ENCODE results near the gene PBLD. TPM values are rescaled to one million over a fixed set of nuclear protein-coding genes. Genes with fewer than 3 reads are reported as not detected.
A peak's percentile ranks its signal among the peaks of the same experiment; 100 is the strongest.

The PBLD gene
- total and polyA plus RNA-seq, 9 of the 15 experiments (the other 6 are each of a cell fraction or from before 2014, with no cell fraction given): 1.2 to 4.3 (median 2.5) TPM

DNA sequence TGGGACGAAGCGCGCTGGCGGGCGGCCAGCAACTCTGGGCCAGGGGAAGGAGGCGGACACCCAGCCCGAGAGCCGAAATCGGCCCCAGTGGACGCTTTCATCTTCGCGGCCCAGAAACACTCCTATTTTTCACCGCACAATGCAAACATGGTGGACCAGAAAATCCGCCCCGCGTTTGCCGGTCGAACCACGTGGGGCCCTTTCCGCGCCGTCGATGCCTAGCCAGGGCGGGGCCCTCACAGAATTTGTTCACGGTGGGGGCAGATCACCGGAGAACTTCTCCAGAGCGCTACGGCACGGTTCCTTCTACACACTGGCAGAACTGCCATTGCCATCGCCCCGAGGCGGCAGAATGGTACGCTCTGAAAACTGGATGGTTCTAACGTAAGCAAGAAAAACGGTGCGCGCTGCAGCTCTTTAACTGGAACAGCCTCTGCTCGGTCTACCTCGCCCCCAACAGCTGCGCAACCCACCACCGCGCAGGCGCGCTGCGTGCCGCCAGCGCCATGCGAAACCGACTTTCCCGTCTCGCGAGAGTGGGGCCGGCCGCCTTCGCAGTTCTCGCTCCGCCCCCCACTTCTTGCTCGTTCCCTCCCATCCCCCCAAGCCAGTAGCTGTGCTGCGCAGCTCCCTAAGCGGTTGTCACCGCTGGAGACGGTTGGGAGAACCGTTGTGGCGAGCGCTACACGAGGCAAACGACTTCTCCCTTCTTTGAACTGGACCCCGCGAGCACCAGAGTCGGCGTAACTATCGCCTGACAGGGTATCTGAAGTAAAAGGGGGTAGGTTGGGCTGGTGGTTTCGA is 1.1 kb downstream of the PBLD start, which contains the start of gene HNRNPH3 (continued):
- TF ChIP-seq, protein P1, sequence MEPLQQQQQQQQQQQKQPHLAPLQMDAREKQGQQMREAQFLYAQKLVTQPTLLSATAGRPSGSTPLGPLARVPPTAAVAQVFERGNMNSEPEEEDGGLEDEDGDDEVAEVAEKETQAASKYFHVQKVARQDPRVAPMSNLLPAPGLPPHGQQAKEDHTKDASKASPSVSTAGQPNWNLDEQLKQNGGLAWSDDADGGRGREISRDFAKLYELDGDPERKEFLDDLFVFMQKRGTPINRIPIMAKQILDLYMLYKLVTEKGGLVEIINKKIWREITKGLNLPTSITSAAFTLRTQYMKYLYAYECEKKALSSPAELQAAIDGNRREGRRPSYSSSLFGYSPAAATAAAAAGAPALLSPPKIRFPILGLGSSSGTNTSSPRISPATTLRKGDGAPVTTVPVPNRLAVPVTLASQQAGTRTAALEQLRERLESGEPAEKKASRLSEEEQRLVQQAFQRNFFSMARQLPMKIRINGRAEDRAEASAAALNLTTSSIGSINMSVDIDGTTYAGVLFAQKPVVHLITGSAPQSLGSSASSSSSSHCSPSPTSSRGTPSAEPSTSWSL (CRISPR knock-in tag; IDR thresholded peaks at IDR 0.05; ENCODE audit: borderline replicate concordance): 0 out of 2 replicates have a peak, but pooled peaks have one; percentile 46
- TF ChIP-seq, protein P2, sequence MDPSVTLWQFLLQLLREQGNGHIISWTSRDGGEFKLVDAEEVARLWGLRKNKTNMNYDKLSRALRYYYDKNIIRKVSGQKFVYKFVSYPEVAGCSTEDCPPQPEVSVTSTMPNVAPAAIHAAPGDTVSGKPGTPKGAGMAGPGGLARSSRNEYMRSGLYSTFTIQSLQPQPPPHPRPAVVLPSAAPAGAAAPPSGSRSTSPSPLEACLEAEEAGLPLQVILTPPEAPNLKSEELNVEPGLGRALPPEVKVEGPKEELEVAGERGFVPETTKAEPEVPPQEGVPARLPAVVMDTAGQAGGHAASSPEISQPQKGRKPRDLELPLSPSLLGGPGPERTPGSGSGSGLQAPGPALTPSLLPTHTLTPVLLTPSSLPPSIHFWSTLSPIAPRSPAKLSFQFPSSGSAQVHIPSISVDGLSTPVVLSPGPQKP (CRISPR knock-in tag; IDR thresholded peaks at IDR 0.05): no peak
- TF ChIP-seq ZNF197 (CRISPR knock-in tag; IDR thresholded peaks at IDR 0.05; ENCODE audit: low read depth) (0 out of 2 replicates have a peak, but pooled peaks have one; percentile 51), CEBPG (CRISPR knock-in tag; IDR thresholded peaks at IDR 0.05) (peak; percentile 69), CEBPG (tag; conservative IDR thresholded peaks at IDR 0.05 in 1 of 2, IDR thresholded peaks at IDR 0.05 in 1 of 2) (peak in 1 of 2 experiments; percentile 80; a peak in 2 of 4 replicates), WHSC1 (IDR thresholded peaks at IDR 0.05; ENCODE audit: low read length) (no peak), ZNF76 (CRISPR knock-in tag; IDR thresholded peaks at IDR 0.05; ENCODE audit: borderline replicate concordance) (peak; percentile 81), NELFE (IDR thresholded peaks at IDR 0.05; ENCODE audit: insufficient read depth, insufficient read length) (peak; percentile 38), ZNF124 (CRISPR knock-in tag; IDR thresholded peaks at IDR 0.05) (no peak), RBM15 (IDR thresholded peaks at IDR 0.05; ENCODE audit: insufficient read depth, low read length) (no peak)
- TF ChIP-seq, protein P3, sequence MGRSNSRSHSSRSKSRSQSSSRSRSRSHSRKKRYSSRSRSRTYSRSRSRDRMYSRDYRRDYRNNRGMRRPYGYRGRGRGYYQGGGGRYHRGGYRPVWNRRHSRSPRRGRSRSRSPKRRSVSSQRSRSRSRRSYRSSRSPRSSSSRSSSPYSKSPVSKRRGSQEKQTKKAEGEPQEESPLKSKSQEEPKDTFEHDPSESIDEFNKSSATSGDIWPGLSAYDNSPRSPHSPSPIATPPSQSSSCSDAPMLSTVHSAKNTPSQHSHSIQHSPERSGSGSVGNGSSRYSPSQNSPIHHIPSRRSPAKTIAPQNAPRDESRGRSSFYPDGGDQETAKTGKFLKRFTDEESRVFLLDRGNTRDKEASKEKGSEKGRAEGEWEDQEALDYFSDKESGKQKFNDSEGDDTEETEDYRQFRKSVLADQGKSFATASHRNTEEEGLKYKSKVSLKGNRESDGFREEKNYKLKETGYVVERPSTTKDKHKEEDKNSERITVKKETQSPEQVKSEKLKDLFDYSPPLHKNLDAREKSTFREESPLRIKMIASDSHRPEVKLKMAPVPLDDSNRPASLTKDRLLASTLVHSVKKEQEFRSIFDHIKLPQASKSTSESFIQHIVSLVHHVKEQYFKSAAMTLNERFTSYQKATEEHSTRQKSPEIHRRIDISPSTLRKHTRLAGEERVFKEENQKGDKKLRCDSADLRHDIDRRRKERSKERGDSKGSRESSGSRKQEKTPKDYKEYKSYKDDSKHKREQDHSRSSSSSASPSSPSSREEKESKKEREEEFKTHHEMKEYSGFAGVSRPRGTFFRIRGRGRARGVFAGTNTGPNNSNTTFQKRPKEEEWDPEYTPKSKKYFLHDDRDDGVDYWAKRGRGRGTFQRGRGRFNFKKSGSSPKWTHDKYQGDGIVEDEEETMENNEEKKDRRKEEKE (IDR thresholded peaks at IDR 0.05; ENCODE audit: borderline replicate concordance in 1 of 2, control insufficient read depth in 1 of 2, low read depth in 2 of 2, low read length in 1 of 2): 0 out of 4 replicates have a peak, but pooled peaks of 1 of the 2 experiments have one; percentile 5
- TF ChIP-seq, protein P4, sequence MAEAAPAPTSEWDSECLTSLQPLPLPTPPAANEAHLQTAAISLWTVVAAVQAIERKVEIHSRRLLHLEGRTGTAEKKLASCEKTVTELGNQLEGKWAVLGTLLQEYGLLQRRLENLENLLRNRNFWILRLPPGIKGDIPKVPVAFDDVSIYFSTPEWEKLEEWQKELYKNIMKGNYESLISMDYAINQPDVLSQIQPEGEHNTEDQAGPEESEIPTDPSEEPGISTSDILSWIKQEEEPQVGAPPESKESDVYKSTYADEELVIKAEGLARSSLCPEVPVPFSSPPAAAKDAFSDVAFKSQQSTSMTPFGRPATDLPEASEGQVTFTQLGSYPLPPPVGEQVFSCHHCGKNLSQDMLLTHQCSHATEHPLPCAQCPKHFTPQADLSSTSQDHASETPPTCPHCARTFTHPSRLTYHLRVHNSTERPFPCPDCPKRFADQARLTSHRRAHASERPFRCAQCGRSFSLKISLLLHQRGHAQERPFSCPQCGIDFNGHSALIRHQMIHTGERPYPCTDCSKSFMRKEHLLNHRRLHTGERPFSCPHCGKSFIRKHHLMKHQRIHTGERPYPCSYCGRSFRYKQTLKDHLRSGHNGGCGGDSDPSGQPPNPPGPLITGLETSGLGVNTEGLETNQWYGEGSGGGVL (CRISPR knock-in tag; IDR thresholded peaks at IDR 0.05): no peak
- TF ChIP-seq, protein P5, sequence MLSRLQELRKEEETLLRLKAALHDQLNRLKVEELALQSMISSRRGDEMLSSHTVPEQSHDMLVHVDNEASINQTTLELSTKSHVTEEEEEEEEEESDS (CRISPR knock-in tag; IDR thresholded peaks at IDR 0.05): no peak
- TF ChIP-seq, protein P6, sequence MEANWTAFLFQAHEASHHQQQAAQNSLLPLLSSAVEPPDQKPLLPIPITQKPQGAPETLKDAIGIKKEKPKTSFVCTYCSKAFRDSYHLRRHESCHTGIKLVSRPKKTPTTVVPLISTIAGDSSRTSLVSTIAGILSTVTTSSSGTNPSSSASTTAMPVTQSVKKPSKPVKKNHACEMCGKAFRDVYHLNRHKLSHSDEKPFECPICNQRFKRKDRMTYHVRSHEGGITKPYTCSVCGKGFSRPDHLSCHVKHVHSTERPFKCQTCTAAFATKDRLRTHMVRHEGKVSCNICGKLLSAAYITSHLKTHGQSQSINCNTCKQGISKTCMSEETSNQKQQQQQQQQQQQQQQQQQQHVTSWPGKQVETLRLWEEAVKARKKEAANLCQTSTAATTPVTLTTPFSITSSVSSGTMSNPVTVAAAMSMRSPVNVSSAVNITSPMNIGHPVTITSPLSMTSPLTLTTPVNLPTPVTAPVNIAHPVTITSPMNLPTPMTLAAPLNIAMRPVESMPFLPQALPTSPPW (CRISPR knock-in tag; IDR thresholded peaks at IDR 0.05): peak; percentile 77
